Activated naive CD8-positive, alpha-beta T cell treated with anti-CD3 and anti-CD28 coated beads, Interleukin-2, amount 10 ng/mL, durations not matched to agents 7 days and 5 days (primary cell): ENCODE measurements around the gene ZNF593OS. TPM values are rescaled to one million over a fixed set of nuclear protein-coding genes. Genes with fewer than 3 reads are reported as not detected.

Experiments
- ATAC-seq: fragments of 150-1000 bp; cut with Tn5 transposase; one replicate; pipeline ENCODE4 v1.10.0; 2021; ENCODE audit warnings: low read depth, moderate library complexity
- POLR2A ChIA-PET: fragments of 350-600 bp; sonication (Branson Sonifier 250); formaldehyde crosslinking; loops from one replicate; lab custom pipeline; 2021; ENCODE audit warnings: antibody characterized with exemption; lab: Charles Lee
- DNase-seq: peaks from one replicate; pipeline ENCODE4 v3.0.0; 2021
- H3K27ac Mint-ChIP-seq: one replicate; pipeline ENCODE4 v1.8.0; 2022; ENCODE audit warnings: mild to moderate bottlenecking, mixed read lengths
- H3K27me3 Mint-ChIP-seq: one replicate; pipeline ENCODE4 v1.8.0; 2022; ENCODE audit warnings: mild to moderate bottlenecking, moderate library complexity, mixed read lengths
- H3K36me3 Mint-ChIP-seq: one replicate; pipeline ENCODE4 v1.8.0; 2021; ENCODE audit warnings: mild to moderate bottlenecking, mixed read lengths
- H3K4me1 Mint-ChIP-seq: one replicate; pipeline ENCODE4 v1.8.0; 2021; ENCODE audit warnings: mixed read lengths
- H3K4me3 Mint-ChIP-seq: one replicate; pipeline ENCODE4 v1.8.0; 2022; ENCODE audit warnings: mild to moderate bottlenecking, moderate library complexity, mixed read lengths
- H3K9me3 Mint-ChIP-seq: one replicate; pipeline ENCODE4 v1.8.0; 2021; ENCODE audit warnings: mixed read lengths
- total RNA-seq, 2 experiments: library from RNA; stranded (reverse); gene quantifications; one replicate each; pipeline ENCODE4 v1.2.3, GENCODE V29; 2021

Gene ZNF593OS
- total RNA-seq, 2 experiments from 2014 or later: not detected

GRCh38 chr1:26175346-26175745 is 3.7 kb upstream of the ZNF593OS start:
- POLR2A ChIA-PET: no interaction called here
- Mint-ChIP-seq H3K4me1 (peaks cover 8% of the 10 kb centered on the region), H3K36me3 (no peaks in the 10 kb centered on the region), H3K9me3 (no peaks in the 10 kb centered on the region), H3K4me3 (no peak overlapping the region), H3K27me3 (no peaks in the 10 kb centered on the region), H3K27ac (no peak overlapping the region)
- DNase-seq (no peak), ATAC-seq (no peak)

- Mint-ChIP-seq H3K4me1 (peaks cover 20% of the 10 kb centered on the region), H3K36me3 (no peaks in the 10 kb centered on the region), H3K4me3 (peak overlapping the region; percentile 92), H3K9me3 (no peaks in the 10 kb centered on the region), H3K27ac (peak overlapping the region; percentile 90), H3K27me3 (peaks cover 3% of the 10 kb centered on the region)
- POLR2A ChIA-PET: interaction anchor here (0.6 to 2.8 kb wide), 6 partner anchors 16 to 64 kb away, joined by 3 to 21 read pairs (median 4); partner anchors contain the start of genes CEP85 and PDIK1L
- ATAC-seq (no peak), DNase-seq (no peak)
Measured at GRCh38 chr1:26170472-26170821, 1.2 kb downstream of the ZNF593OS start.

- ATAC-seq (peak; percentile 88), DNase-seq (peak; percentile 94)
- peaks cover 9% of the 10 kb centered on the region for H3K27me3 Mint-ChIP-seq
- H3K9me3 Mint-ChIP-seq: no peaks in the 10 kb centered on the region
- H3K4me1 Mint-ChIP-seq: peaks cover 25% of the 10 kb centered on the region
- H3K27ac Mint-ChIP-seq: peak within 1 kb of the TSS; percentile 90
- H3K36me3 Mint-ChIP-seq: no peaks in the 10 kb centered on the region
- peak within 1 kb of the TSS; percentile 92 for H3K4me3 Mint-ChIP-seq
- POLR2A ChIA-PET: interaction anchor here (0.6 to 2.8 kb wide), 11 partner anchors 12 to 194 kb away, joined by 3 to 21 read pairs (median 3); partner anchors contain the start of genes CEP85 and PDIK1L
Measured at GRCh38 chr1:26169669-26170471, 1.8 kb downstream of the ZNF593OS start, which contains the start of gene ZNF593. TSS of gene ZNF593 (plus strand) at chr1:26169908. CDS start at chr1:26169984, 76 bp downstream.

GRCh38 chr1:26169198-26169554 is 2.5 kb downstream of the ZNF593OS start:
- Mint-ChIP-seq H3K36me3 (no peaks in the 10 kb centered on the region), H3K9me3 (no peaks in the 10 kb centered on the region), H3K27me3 (peaks cover 12% of the 10 kb centered on the region), H3K4me3 (peak overlapping the region; percentile 92), H3K4me1 (peaks cover 25% of the 10 kb centered on the region), H3K27ac (peak overlapping the region; percentile 73)
- ATAC-seq (no peak), DNase-seq (no peak)
- POLR2A ChIA-PET: interaction anchor here (0.6 to 2.8 kb wide), 7 partner anchors 12 to 195 kb away, joined by 3 to 21 read pairs (median 4); partner anchors contain the start of gene CEP85

GRCh38 chr1:26168410-26169197 is 3.0 kb downstream of the ZNF593OS start, which contains the start of gene C1orf232:
TSS of gene C1orf232 (minus strand) at chr1:26168963. CDS start at chr1:26168499, 464 bp downstream.
- H3K9me3 Mint-ChIP-seq: no peaks in the 10 kb centered on the region
- peaks cover 15% of the 10 kb centered on the region for H3K27me3 Mint-ChIP-seq
- peak within 1 kb of the TSS; percentile 92 for H3K4me3 Mint-ChIP-seq
- no peak for ATAC-seq
- H3K27ac Mint-ChIP-seq: peak within 1 kb of the TSS; percentile 90
- DNase-seq: no peak
- H3K36me3 Mint-ChIP-seq: no peaks in the 10 kb centered on the region
- POLR2A ChIA-PET: interaction anchor here (1.8 to 2.8 kb wide), 2 partner anchors 33 to 66 kb away, joined by 11 to 21 read pairs; partner anchors contain the start of gene CEP85
- H3K4me1 Mint-ChIP-seq: peaks cover 26% of the 10 kb centered on the region

- Mint-ChIP-seq H3K4me1 (peaks cover 30% of the 10 kb centered on the region), H3K27me3 (peaks cover 28% of the 10 kb centered on the region), H3K27ac (no peak overlapping the region), H3K4me3 (no peak overlapping the region), H3K9me3 (no peaks in the 10 kb centered on the region), H3K36me3 (no peaks in the 10 kb centered on the region)
- no peak for DNase-seq
- POLR2A ChIA-PET: no interaction called here
- no peak for ATAC-seq
Measured at GRCh38 chr1:26166719-26167281, 4.8 kb downstream of the ZNF593OS start.

- ATAC-seq (no peak), DNase-seq (no peak)
- POLR2A ChIA-PET: no interaction called here
- H3K4me3 Mint-ChIP-seq: peak overlapping the region; percentile 30
- peaks cover 20% of the 10 kb centered on the region for H3K4me1 Mint-ChIP-seq
- peaks cover 32% of the 10 kb centered on the region for H3K27me3 Mint-ChIP-seq
- no peaks in the 10 kb centered on the region for H3K36me3 Mint-ChIP-seq
- no peak overlapping the region for H3K27ac Mint-ChIP-seq
- H3K9me3 Mint-ChIP-seq: no peaks in the 10 kb centered on the region
Measured at GRCh38 chr1:26164861-26165842, 6.5 kb downstream of the ZNF593OS start.

- DNase-seq (peak; percentile 85), ATAC-seq (peak; percentile 69)
- Mint-ChIP-seq H3K9me3 (no peaks in the 10 kb centered on the region), H3K27me3 (peaks cover 38% of the 10 kb centered on the region), H3K27ac (no peak overlapping the region), H3K4me1 (peaks cover 19% of the 10 kb centered on the region), H3K36me3 (no peaks in the 10 kb centered on the region), H3K4me3 (peak overlapping the region; percentile 50)
- POLR2A ChIA-PET: interaction anchor here (0.8 kb wide), 1 partner anchor 71 kb away, joined by 3 read pairs; no protein-coding TSS in a partner anchor
Measured at GRCh38 chr1:26164036-26164860, 7.4 kb downstream of the ZNF593OS start.

GRCh38 chr1:26163684-26164035 is 8.0 kb downstream of the ZNF593OS start:
- Mint-ChIP-seq H3K27ac (no peak overlapping the region), H3K36me3 (no peaks in the 10 kb centered on the region), H3K4me1 (peaks cover 18% of the 10 kb centered on the region), H3K4me3 (peak overlapping the region; percentile 50), H3K27me3 (peaks cover 40% of the 10 kb centered on the region), H3K9me3 (no peaks in the 10 kb centered on the region)
- DNase-seq: no peak
- POLR2A ChIA-PET: interaction anchor here (0.8 kb wide), 1 partner anchor 72 kb away, joined by 3 read pairs; no protein-coding TSS in a partner anchor
- ATAC-seq: no peak

- POLR2A ChIA-PET: no interaction called here
- ATAC-seq: no peak
- Mint-ChIP-seq H3K27ac (no peak overlapping the region), H3K36me3 (no peaks in the 10 kb centered on the region), H3K4me1 (peaks cover 18% of the 10 kb centered on the region), H3K9me3 (no peaks in the 10 kb centered on the region), H3K27me3 (peaks cover 49% of the 10 kb centered on the region), H3K4me3 (peak overlapping the region; percentile 70)
- DNase-seq: no peak
Measured at GRCh38 chr1:26162220-26162709, 9.4 kb downstream of the ZNF593OS start.

- peaks cover 54% of the 10 kb centered on the region for H3K27me3 Mint-ChIP-seq
- H3K4me3 Mint-ChIP-seq: peak overlapping the region; percentile 70
- POLR2A ChIA-PET: no interaction called here
- H3K9me3 Mint-ChIP-seq: no peaks in the 10 kb centered on the region
- peaks cover 16% of the 10 kb centered on the region for H3K4me1 Mint-ChIP-seq
- no peaks in the 10 kb centered on the region for H3K36me3 Mint-ChIP-seq
- peak; percentile 44 for ATAC-seq
- H3K27ac Mint-ChIP-seq: no peak overlapping the region
- DNase-seq: peak; percentile 70
Measured at GRCh38 chr1:26161415-26162219, 10.0 kb downstream of the ZNF593OS start.
